Stimulated activated CD8-positive, alpha-beta memory T cell treated with anti-CD3 and anti-CD28 coated beads, Interleukin-7, amount 100 ng/mL, for 48 hours (primary cell): ENCODE measurements around the gene GNAT2.

Source experiments
- DNase-seq, 2 donors: peaks; one replicate each; pipeline ENCODE4 v3.0.0-alpha.2; 2020; ENCODE audit warnings: low read depth in 1 of 2; ENCODE audit errors: extremely low read depth in 1 of 2

GNAT2 gene

GRCh38 chr1:109629372-109630030, 10.1 kb upstream of the GNAT2 start:
- no peak for DNase-seq

GRCh38 chr1:109628540-109629321, 9.3 kb upstream of the GNAT2 start:
- DNase-seq, result no peak

GRCh38 chr1:109627692-109628399, 8.4 kb upstream of the GNAT2 start:
- no peak for DNase-seq

GRCh38 chr1:109626682-109627408, 7.4 kb upstream of the GNAT2 start:
- DNase-seq, result no peak

- no peak for DNase-seq
Measured at GRCh38 chr1:109625601-109626560, 6.5 kb upstream of the GNAT2 start.

GRCh38 chr1:109625176-109625575, 5.8 kb upstream of the GNAT2 start:
- no peak for DNase-seq

GRCh38 chr1:109624201-109625010, 5.0 kb upstream of the GNAT2 start:
- no peak for DNase-seq

- DNase-seq, result no peak
Measured at GRCh38 chr1:109623601-109624161, 4.3 kb upstream of the GNAT2 start.

- no peak for DNase-seq
Measured at GRCh38 chr1:109622895-109623294, 3.5 kb upstream of the GNAT2 start.

- DNase-seq, result no peak
Measured at GRCh38 chr1:109622137-109622892, 2.9 kb upstream of the GNAT2 start.

GRCh38 chr1:109621379-109622136, 2.1 kb upstream of the GNAT2 start:
- no peak for DNase-seq

- DNase-seq, result peak; percentile 93 to 99
Measured at GRCh38 chr1:109620841-109621286, 1.4 kb upstream of the GNAT2 start.

- no peak for DNase-seq
Measured at GRCh38 chr1:109620401-109620791, 980 bp upstream of the GNAT2 start.

GRCh38 chr1:109618661-109619575, 498 bp downstream of the GNAT2 start:
- DNase-seq, result no peak

- no peak for DNase-seq
Measured at GRCh38 chr1:109617291-109617801, 2.1 kb downstream of the GNAT2 start.

GRCh38 chr1:109616391-109616790, 3.0 kb downstream of the GNAT2 start:
- no peak for DNase-seq
